ENCODE results near the gene CCDC57.
"Not testable (repeated sequence)": the region's sequence is repeated elsewhere in the genome, so short reads cannot be mapped to it uniquely, and the experiment has no call there.

The CCDC57 gene

GRCh38 chr17:82219753-82220709 lies 7.4 kb upstream of the CCDC57 start:
- no peak for DNase-seq

DNA sequence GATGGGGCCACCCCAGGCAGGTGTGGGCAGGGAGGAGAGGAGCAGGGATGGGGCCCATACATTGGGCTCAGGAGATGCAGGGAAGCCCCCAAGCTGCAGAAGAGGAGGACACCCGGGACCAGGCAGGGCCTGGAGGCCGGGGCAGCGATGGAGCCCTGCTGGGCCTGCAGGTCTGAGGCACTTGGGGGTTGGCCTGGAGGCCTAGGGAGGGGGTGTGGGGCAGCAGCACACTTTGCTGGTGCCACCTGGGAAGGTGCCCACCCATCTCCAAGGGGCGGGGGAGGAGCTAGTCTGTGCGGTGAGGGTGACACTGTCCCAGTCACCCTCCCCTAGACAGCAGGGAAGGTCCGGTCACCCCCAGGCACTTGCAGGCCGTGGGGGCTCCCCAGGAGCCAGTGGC lies 6.4 kb upstream of the CCDC57 start:
- DNase-seq: no peak

- DNase-seq: no peak
Observed at GRCh38 chr17:82218349-82219075, 5.9 kb upstream of the CCDC57 start.

DNA sequence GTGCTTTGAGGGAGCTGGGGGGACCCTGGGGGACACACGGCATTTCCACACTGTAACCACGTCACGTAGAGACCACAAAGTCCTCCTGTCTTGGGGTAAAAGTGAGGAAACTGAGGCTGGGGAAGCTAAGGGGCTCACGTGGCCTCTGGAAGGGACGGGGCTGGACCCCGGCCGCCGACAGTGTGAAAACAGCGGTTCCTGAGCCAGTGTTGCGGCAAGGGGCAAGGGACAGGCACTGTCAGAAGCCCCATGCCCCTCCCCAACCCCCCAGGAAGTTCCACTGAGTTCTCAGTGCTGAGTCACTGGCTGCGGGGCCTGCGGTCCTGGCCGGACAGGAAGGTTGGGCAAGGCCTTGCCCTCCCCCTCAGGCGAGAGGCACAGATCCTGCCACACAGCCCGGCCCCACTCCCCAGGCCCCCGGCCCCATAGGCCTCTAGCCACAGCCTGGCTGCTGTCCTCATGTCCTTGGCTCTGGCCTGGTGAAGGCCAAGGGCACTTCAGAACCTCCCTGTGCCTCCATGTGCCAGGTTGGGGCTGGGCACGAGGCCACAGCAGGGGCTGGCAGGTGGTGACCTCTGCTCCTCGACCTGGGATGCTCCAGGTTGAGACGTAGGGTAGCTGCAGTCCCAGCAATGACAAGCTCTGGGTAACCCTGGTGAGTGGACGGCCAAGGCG lies 5.0 kb upstream of the CCDC57 start:
- no peak for DNase-seq

DNA sequence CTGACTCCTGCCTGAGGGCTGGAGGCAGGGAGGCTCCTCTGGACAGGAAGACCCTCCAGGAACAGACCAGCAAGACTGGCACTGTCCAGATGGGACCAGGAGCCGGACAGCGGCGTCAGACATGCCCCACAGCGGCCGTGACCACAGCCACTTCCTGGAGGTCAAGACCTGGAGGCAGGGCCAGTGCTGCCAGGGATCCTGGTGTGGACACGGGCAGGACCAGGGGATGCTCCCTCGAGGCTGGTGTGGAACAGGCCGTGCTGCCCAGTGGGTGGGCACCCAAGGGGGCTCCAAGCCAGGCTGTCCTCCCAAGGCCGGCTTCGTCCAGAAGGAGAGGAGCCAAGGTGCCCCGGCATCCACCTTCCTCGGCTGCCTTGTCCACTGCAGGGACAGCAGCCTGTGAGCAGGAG lies 4.5 kb upstream of the CCDC57 start:
- no peak for DNase-seq

GRCh38 chr17:82216301-82217119 lies 3.9 kb upstream of the CCDC57 start:
- DNase-seq: peak in 1 of 2 donors; percentile 48

- no peak for DNase-seq
Observed at GRCh38 chr17:82215972-82216300, 3.3 kb upstream of the CCDC57 start.

GRCh38 chr17:82215095-82215971 lies 2.7 kb upstream of the CCDC57 start:
- no peak for DNase-seq

- no peak for DNase-seq
Observed at GRCh38 chr17:82214012-82214628, 1.5 kb upstream of the CCDC57 start.

DNA sequence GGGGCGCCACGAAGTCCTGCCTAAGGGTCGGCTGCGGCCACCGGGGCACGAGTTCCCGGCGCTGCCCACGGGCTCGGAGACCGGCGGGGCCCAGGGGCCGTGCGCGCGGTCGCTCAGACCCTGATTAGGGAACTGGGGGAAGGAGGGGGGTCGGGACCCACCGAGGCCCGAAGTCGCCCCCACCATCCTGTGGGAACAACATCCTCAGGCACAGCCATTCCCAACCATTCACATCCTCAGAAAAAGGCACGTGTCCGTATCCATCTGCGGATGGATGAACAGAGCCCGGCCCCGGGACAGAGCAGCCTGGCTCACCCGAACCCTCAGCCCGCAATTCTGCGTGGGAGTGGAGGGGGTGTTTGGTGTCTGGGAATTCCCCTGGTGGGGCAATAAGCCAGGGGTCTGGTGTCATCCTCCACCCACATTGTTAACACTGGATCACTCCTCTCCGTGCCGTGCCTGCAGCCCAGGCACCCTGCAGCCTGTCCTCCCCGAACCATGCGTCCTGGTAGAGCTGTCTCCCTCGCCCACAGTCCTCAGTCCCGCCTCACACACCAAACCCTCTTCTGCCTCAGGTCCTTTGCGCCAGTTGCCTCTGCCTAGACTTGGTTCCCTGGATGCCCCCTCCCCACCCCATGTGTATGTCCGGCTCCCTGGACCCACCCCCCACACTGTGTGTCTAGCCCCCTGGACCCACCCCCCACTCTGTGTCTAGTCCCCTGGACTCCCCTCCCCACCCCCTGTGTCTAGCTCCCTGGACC lies 789 bp upstream of the CCDC57 start:
- peak; percentile 67 to 72 for DNase-seq

- not testable (repeated sequence) for DNase-seq
Observed at GRCh38 chr17:82210655-82211054, 2.0 kb downstream of the CCDC57 start.

DNA sequence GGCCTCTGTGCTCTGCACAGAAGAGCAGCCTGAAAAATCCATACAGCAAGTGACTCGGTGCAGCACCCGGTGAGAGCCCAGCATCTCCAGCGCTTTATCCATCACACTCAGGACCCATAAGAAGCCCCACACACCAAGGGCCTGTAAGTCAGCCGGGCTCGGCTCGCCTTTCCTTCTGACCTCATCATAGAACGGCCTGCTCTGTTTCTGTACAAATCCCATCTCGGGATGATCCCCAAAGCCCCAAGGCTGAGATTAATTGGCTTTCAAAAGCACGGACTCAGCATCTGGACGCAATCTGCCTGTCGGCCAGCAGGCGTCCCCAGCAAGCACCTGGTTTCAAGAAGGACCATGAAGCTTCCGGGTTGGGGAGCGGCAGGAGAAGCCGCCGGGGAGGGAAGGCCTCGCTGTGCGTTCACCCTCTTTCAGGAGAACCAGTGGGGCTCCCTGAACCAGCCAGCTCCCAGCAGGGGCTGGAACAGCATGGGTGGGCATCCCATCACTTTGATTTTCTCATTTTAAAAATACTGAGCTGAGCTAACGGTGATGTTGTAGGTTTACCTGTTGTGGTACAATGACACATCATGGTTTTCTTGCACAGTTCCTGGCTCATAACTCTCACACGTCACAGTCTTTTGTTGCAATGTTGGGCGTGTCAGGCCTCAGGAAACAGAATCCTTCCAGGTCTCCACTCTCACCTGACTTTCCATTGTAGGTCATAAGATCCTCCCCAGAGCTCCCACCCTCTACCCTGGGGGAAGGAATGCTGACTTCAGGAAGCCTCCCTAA lies 6.7 kb downstream of the CCDC57 start:
- DNase-seq: peak; percentile 77 to 81

GRCh38 chr17:82204831-82205719 lies 7.6 kb downstream of the CCDC57 start:
- peak; percentile 39 to 60 for DNase-seq

GRCh38 chr17:82203920-82204319 lies 8.7 kb downstream of the CCDC57 start:
- no peak for DNase-seq

GRCh38 chr17:82202981-82203380 lies 9.7 kb downstream of the CCDC57 start:
- DNase-seq: peak in 1 of 2 donors; percentile 51

DNA sequence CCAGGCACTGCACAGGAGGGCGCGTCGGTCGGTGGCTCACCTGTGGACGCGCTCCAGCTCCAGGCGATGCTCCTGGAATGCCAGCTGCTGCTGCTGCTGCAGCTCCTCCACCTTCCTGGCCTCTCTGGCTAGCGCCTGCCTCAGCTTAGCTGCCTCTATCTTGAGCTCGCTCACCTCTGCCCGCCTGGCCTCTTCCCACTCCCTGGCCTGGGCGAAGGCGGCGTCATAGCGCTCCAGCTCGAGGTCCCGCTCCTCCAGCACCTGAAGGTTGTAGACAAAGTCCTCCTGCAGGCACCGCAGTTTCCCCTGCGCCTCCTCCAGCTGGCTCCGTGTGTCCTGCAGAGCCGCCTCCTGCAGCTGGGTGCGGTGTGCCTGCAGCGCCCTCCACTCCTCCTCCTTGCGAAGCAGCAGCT lies 11.1 kb downstream of the CCDC57 start:
- DNase-seq: no peak

GRCh38 chr17:82200743-82201497 lies 11.7 kb downstream of the CCDC57 start:
- DNase-seq: peak; percentile 52 to 67

- no peak for DNase-seq
Observed at GRCh38 chr17:82200135-82200534, 12.5 kb downstream of the CCDC57 start.

All from stimulated activated CD4-positive, alpha-beta T cell treated with anti-CD3 and anti-CD28 coated beads, Interleukin-2, amount 100 ng/mL, for 24 hours (primary cell).